ENCODE measurements around the gene MAST4.
"Not testable (repeated sequence)": the region's sequence is repeated elsewhere in the genome, so short reads cannot be mapped to it uniquely, and the experiment has no call there.

The MAST4 gene

DNA sequence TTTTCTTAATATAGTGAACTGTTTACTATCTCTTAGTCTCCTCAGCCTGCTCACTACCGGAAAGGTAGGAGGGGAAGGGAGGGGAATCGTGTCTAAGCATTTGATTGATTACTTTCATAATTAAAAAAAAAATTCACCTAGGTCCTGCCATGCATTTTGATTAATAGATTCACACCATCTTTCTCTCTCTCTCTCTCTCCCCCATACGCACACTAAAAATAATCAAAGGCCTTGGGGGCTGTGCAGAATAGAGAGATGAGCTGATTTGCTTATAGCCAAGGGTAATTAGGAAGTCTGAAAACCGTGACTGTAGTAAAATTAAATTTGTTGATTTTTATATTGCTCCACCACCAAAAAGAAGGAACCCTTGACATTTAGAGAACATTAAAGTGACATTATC, 550.8 kb downstream of the MAST4 start:
- DNase-seq = no peak

- no peak for DNase-seq
Measured at GRCh38 chr5:67147760-67148159, 551.6 kb downstream of the MAST4 start.

DNA sequence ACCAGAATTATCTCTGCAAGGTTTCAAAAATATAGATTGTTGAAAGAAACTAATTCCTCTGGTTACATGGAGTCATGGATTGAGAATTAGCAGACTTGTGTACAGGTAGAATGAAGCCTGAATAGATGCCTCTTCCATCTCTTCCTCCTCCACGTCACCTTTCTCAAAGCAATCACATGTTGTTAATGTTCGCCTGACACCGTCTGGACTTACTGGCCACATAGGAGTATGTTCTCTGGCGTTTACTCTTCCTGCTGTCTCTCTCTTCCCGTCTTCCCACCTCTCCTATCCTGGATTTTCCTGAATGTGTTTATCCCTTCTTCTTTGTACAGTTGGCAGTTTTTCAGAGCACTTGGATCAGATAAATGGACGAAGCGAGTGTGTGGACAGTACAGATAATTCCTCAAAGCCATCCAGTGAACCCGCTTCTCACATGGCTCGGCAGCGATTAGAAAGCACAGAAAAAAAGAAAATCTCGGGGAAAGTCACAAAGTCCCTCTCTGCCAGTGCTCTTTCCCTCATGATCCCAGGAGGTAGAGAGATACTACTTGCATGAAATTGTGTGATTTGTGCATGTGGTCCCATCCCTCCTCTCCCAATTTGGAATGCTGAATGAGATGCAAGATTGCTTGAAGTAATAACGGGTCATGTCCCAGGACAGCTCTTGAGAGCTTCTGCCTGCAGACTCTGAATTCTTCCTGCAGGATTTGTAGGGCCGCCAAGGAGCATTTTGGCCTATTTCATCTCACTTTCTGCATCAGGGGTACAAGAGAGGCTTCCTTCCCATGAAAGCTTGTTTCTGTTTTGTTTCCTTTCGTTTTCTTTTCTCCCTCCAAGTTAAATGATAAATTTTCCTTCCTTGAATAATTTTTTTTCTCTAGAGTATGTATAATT, 553.1 kb downstream of the MAST4 start:
- DNase-seq = no peak

- no peak for DNase-seq
Measured at GRCh38 chr5:67149951-67150523, 553.8 kb downstream of the MAST4 start.

DNA sequence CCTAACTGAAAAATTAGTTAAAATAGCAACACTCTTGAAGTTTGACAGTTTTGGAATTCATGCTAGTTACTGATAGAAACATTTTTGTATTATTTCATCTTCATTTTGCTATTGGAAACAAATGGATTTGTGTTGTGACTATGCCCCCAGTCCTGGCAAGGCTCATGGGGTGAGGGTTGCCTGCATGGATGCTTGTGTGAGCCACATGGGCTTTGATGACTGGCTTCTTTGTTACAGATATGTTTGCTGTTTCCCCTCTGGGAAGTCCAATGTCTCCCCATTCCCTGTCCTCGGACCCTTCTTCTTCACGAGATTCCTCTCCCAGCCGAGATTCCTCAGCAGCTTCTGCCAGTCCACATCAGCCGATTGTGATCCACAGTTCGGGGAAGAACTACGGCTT, 556.2 kb downstream of the MAST4 start:
- no peak for DNase-seq

- no peak for DNase-seq
Measured at GRCh38 chr5:67153292-67153691, 557.1 kb downstream of the MAST4 start.

DNA sequence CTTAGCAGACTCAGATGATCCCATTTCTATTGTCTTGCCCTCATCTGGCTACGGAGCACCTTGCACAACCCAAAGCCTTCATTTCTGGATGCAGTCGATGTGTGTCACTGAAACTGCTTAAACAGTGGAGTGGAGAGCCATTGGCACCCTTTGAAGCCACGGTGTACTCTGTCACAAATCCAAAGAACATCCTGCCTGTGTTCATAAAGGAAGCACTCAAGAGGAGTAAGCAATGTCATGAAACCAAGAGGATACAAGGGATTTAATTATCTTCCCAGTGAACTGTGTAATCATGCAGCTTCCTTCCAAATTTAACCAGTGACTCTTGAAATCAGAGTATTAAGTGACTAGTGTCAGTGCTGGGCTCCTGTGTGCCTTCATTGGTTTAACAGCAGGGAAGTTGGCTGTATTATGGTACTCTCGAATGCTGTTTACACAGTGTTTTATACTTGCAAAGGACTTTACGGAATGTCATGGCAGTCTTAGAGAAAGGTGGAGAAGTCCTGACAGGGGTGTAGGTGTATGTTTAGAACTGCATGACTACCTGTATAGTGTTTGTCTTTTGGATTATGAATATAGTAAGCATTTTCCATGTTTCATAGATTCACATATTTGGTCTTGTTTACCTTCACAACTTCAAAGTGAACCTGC, 558.5 kb downstream of the MAST4 start:
- DNase-seq = no peak

- DNase-seq = no peak
Measured at GRCh38 chr5:67156976-67157583, 560.9 kb downstream of the MAST4 start.

DNA sequence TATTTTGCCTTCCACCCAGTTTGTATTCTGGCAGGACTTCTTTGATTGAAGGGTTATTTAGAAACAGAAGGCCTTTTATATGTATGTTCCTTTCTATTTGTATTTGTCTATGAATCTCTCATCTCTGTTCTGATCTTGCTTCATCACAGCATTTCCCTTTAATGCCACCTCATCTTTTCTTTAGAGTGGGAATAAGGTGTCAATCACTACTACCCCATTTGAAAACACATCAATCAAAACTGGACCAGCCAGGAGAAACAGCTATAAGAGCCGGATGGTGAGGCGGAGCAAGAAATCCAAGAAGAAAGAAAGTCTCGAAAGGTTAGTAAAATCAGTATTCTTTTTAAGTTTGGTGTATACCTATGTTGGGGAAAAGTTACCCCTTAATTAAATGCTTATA, 564.1 kb downstream of the MAST4 start:
- no peak for DNase-seq

- no peak for DNase-seq
Measured at GRCh38 chr5:67160985-67161384, 564.8 kb downstream of the MAST4 start.

DNA sequence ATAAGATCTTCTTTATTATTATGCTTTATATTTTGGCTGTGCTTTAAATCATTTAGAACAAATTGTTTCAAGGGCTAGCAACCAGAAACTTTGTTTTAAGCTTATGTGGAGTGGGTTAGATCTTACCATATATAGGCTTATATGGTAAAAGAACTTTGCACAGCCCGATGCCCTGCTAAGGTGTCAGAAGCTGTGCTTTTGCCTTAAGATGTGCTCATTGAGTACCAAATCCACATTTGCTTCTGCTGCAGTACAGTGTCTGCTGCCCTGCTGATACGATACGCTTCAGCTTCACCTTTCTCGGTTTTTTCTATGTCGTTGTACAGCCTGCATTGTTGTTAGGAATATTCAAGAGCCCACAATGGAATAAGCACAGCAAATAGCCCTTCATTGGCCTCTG, 565.6 kb downstream of the MAST4 start:
- no peak for DNase-seq

DNA sequence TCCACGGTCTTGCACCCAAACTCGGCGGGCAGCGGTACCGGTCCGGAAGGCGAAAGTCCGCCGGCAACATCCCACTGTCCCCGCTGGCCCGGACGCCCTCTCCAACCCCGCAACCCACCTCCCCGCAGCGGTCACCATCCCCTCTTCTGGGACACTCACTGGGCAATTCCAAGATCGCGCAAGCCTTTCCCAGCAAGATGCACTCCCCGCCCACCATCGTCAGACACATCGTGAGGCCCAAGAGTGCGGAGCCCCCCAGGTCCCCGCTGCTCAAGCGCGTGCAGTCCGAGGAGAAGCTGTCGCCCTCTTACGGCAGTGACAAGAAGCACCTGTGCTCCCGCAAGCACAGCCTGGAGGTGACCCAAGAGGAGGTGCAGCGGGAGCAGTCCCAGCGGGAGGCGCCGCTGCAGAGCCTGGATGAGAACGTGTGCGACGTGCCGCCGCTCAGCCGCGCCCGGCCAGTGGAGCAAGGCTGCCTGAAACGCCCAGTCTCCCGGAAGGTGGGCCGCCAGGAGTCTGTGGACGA, 567.1 kb downstream of the MAST4 start:
- DNase-seq = no peak

- no peak for DNase-seq
Measured at GRCh38 chr5:67163863-67164595, 567.8 kb downstream of the MAST4 start.

GRCh38 chr5:67164856-67165525, 568.8 kb downstream of the MAST4 start:
- DNase-seq = no peak

DNA sequence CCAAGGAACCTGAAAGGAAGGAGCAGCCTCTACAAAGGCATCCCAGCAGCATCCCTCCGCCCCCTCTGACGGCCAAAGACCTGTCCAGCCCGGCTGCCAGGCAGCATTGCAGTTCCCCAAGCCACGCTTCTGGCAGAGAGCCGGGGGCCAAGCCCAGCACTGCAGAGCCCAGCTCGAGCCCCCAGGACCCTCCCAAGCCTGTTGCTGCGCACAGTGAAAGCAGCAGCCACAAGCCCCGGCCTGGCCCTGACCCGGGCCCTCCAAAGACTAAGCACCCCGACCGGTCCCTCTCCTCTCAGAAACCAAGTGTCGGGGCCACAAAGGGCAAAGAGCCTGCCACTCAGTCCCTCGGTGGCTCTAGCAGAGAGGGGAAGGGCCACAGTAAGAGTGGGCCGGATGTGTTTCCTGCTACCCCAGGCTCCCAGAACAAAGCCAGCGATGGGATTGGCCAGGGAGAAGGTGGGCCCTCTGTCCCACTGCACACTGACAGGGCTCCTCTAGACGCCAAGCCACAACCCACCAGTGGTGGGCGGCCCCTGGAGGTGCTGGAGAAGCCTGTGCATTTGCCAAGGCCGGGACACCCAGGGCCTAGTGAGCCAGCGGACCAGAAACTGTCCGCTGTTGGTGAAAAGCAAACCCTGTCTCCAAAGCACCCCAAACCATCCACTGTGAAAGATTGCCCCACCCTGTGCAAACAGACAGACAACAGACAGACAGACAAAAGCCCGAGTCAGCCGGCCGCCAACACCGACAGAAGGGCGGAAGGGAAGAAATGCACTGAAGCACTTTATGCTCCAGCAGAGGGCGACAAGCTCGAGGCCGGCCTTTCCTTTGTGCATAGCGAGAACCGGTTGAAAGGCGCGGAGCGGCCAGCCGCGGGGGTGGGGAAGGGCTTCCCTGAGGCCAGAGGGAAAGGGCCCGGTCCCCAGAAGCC, 569.6 kb downstream of the MAST4 start:
- peak; percentile 65 for DNase-seq

DNA sequence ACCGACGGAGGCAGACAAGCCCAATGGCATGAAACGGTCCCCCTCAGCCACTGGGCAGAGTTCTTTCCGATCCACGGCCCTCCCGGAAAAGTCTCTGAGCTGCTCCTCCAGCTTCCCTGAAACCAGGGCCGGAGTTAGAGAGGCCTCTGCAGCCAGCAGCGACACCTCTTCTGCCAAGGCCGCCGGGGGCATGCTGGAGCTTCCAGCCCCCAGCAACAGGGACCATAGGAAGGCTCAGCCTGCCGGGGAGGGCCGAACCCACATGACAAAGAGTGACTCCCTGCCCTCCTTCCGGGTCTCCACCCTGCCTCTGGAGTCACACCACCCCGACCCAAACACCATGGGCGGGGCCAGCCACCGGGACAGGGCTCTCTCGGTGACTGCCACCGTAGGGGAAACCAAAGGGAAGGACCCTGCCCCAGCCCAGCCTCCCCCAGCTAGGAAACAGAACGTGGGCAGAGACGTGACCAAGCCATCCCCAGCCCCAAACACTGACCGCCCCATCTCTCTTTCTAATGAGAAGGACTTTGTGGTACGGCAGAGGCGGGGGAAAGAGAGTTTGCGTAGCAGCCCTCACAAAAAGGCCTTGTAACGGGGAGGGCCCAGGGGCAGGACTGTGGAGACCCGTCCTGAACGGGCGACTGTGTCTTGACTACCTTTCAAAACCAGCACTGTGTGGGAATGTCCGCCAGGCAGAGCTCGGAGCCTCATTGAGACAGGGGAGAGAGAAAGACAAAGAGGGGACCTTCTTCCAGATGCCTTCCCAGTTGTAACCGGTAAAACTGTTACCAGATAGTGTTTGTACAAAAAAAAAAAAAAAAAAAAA, 570.5 kb downstream of the MAST4 start:
- DNase-seq = no peak

- no peak for DNase-seq
Measured at GRCh38 chr5:67168069-67168468, 571.9 kb downstream of the MAST4 start.

- DNase-seq = no peak
Measured at GRCh38 chr5:67170767-67171166, 574.6 kb downstream of the MAST4 start.

DNA sequence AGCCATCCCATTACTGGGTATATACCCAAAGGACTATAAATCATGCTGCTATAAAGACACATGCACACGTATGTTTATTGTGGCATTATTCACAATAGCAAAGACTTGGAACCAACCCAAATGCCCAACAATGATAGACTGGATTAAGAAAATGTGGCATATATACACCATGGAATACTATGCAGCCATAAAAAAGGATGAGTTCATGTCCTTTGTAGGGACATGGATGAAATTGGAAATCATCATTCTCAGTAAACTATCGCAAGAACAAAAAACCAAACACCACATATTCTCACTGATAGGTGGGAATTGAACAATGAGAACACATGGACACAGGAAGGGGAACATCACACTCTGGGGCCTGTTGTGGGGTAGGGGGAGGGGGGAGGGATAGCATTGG, 577.2 kb downstream of the MAST4 start:
- DNase-seq = not testable (repeated sequence)

DNA sequence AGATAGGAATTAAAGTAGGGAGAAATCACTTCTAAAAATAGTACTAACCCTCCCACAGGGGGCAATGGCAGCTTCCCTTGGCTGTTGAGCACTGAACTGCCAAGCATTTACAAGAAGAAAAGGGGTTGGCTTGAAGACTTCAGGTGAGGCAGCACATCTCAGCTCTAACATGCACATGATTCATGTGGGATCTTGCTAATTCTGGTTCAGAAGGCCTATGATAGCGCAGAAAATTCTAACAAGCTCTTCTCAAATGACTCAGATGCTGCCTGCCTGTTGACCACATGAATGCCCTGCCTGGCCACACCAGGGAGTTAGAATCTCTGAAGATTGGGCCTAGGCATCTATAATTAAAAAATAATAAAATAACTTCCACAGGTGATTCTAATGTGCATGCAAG, 577.8 kb downstream of the MAST4 start:
- no peak for DNase-seq
